HG02870 (cell line): ENCODE results near the gene ITPK1.
A peak's percentile ranks its signal among the peaks of the same experiment; 100 is the strongest.

Experiments
- ATAC-seq: cut with Tn5 transposase; IDR thresholded peaks from one replicate; pipeline ENCODE4 v1.9.1; 2021; ENCODE audit warnings: mild to moderate bottlenecking, moderate library complexity; ENCODE audit not compliant: unreplicated experiment

The ITPK1 gene

GRCh38 chr14:92958373-92959188 is 157.1 kb downstream of the ITPK1 start:
- no peak for ATAC-seq

GRCh38 chr14:92956961-92957360 is 158.8 kb downstream of the ITPK1 start:
- no peak for ATAC-seq

DNA sequence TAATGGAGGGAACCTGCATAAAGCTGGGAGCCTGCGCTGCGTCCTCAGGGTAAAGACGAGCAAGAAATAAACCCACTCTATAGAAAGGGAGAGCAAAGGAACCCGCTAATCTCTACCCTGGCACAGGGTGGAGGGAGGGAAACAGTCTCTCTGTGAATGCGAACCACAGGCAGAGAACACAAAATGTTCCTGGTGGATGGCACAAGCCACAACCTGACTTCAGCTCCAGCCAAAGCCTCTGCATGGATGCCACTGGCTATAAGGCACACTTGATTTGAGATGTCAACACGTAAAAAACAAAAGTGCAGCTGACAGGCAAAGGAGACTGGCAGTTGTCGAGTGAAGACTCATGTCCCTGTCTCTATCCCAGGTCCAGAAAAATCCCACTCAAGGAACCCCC is 160.3 kb downstream of the ITPK1 start:
- no peak for ATAC-seq

DNA sequence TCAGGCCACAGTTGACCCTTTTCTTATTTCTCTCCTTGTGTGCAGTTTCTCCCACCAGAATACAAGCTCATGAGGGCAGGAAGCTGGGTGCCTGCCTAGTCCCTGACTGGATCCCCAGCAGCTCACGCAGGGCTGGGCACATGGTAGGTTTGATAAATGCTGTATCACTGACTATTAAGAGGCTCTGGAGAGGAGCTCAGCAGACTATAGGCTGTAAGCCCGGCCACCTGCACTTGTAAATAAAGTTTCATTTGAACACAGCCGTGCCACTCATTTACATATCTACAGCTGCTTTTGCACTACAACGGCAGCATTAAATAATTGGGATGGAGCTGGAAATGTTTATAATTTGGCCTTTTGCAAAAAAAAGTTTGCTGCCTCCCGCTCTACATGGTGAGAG is 160.8 kb downstream of the ITPK1 start:
- ATAC-seq = no peak

DNA sequence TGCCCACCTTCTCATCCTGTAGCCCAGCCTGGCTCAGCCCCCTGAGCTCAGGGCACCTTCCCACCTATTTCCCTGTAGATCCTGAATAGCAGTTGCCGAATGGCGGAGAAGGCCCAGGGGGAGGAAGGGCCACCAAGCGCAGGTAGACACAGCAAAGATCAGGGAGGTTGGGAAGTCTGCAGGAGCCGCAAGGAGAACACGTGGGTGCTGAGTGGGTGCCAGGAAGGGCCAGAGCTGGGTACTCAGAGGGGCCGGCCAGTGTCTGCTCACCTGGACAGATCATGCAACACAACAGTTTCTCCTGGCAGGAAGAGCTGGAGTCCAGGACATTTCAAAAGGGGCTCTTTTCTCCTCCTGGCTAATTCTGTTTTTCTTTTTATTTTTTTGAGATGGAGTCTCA is 162.2 kb downstream of the ITPK1 start:
- ATAC-seq = no peak

DNA sequence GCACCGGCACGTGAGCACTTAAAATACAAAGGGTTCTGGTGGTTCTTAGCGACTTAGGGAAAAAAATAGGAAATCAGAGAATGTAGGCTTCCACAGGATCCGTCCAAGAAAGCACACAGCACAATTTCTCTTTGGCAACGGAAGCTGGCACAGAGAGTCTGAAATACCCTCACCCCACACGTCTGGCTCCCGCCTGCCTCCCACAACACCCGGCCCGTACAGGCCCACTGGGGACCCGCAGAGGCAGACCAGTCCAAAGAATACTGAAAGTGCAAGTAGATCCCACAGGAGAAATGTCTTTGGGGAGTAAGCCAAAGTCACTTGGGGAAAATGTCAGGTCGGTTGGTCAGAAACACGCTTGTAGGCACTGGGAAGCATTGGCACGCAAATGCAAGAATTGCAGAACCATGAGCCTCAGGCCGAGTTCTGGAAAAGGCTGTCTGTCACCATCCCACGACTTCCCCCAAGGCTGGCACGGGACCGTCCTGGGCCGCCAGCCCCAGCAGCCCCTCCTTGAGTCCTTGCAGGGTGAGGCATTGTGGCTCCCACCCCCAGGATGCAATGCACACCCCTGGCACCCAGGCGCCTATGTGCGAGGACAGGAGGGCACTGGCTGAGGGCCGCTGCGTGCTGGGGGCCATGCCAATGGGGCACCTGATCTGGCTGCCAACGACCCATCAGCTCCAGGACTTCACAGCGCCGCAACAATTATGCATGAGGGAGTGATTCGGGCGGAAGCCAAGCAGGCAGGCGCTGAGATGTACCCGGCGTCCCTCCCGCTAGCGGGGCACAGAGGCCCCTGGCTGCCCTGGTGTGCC is 163.0 kb downstream of the ITPK1 start:
- ATAC-seq = no peak

GRCh38 chr14:92951912-92952471 is 163.7 kb downstream of the ITPK1 start:
- ATAC-seq = peak; percentile 80

GRCh38 chr14:92951261-92951660 is 164.5 kb downstream of the ITPK1 start:
- no peak for ATAC-seq

- ATAC-seq = no peak
These were observed 165.0 kb downstream of the ITPK1 start for GRCh38 chr14:92950773-92951172.

GRCh38 chr14:92950193-92950540 is 165.6 kb downstream of the ITPK1 start:
- ATAC-seq = no peak

DNA sequence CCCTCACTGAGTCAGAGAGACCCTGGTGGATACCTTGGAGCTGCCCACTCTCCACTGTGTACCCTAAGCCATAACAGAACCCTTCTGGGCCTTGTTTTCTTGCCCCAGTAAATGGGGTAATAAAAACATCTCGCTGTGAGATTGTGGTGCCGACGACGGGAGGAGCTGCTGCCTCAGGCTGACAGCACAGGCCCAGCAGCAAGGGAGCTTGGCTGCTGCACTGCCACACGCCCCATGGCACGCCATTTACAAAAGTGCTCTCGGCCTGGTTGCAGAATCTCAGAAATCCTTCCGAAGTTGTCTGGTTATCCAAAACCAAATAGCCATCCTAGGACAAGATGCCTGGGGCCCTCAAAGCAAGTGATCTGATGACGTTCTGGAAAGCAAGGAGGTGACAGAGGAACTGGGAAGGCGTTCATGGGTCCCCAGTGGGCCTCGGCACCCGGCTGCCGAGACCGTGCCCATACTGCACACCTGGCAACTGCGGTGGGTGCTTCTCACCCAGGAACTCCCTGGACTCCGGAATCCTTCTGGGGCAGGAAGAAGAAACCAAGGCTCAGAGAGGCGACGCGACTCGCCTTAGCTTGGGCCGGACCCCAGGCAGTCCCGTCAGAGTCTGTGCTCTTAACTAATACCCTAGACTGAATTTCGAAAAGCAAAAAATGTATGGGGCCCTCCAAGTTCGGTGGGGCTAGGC is 166.1 kb downstream of the ITPK1 start:
- ATAC-seq = no peak

- no peak for ATAC-seq
These were observed 167.1 kb downstream of the ITPK1 start for GRCh38 chr14:92948647-92949046.

GRCh38 chr14:92946847-92947545 is 168.7 kb downstream of the ITPK1 start:
- ATAC-seq = no peak

- no peak for ATAC-seq
These were observed 169.5 kb downstream of the ITPK1 start for GRCh38 chr14:92945959-92946846.

- ATAC-seq = no peak
These were observed 170.2 kb downstream of the ITPK1 start for GRCh38 chr14:92945544-92945943.

- ATAC-seq = no peak
These were observed 170.7 kb downstream of the ITPK1 start for GRCh38 chr14:92944976-92945375.

GRCh38 chr14:92943855-92944570 is 171.7 kb downstream of the ITPK1 start:
- ATAC-seq = no peak

DNA sequence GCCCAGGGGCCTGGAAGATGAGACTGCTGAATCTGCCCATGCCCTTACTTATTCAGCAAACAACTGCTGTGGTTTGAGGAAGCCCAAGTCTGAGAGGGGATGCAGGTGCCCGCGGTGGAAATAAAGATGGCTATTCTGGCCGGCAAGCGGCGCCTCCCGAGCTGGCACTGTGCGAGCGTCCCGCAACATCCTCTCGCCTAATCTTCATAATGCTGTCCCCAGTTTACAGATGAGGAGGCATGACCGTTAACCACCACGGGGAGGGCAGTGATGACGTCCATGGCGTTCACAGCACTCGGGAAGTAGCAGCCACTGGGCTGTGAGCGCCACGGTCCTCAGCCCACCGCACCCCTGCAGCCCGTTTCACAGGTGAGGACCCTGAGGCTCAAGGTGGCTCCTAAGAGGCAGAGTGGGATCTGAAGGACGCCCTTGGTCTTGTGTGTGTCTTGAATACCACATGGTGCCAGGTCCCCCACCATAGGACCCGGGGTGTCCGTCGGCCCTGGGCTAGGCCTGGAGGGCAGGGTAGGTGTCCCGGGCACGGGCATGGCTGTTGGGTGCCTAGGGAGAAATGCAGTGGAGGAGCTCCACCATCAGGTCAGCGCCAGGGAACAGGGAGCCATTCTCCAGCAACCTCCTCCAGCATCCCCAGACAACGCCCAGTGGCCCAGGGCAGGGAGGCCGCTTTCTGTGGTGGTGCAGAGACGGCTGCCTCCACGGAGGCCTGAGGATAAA is 172.6 kb downstream of the ITPK1 start:
- ATAC-seq = no peak
